K562 (cell line): ENCODE results near the gene VPS33A. TPM values are rescaled to one million over a fixed set of nuclear protein-coding genes. Genes with fewer than 3 reads are reported as not detected.
A peak's percentile ranks its signal among the peaks of the same experiment; 100 is the strongest.

Source experiments
- BRD9 ChIP-seq: fragments of 450-650 bp; IDR thresholded peaks from 2 replicates; pipeline ENCODE4 v1.6.1; 2018; ENCODE audit warnings: low read depth; ENCODE audit not compliant: partially characterized antibody
- CHD4 ChIP-seq: fragments of 200-600 bp; sonication (generic); IDR thresholded peaks from 3 replicates; pipeline ENCODE4 v1.6.1; 2012; ENCODE audit warnings: low read depth, mild to moderate bottlenecking, mixed read lengths, low read length, inconsistent platforms; ENCODE audit not compliant: insufficient read depth, insufficient replicate concordance, poor library complexity, severe bottlenecking
- ETS2 ChIP-seq: IDR thresholded peaks from 2 replicates; pipeline ENCODE4 v1.6.1; 2016; ENCODE audit warnings: borderline replicate concordance, missing genetic modification characterization, mild to moderate bottlenecking, moderate library complexity, missing compliant biosample characterization; ENCODE audit not compliant: poor library complexity, severe bottlenecking
- JUND ChIP-seq, 2 experiments: IDR thresholded peaks; 2 replicates in 1 of 2; 3 replicates in 1 of 2; pipeline ENCODE4 v1.6.1; 2011; ENCODE audit warnings: borderline replicate concordance in 2 of 2, low read depth in 2 of 2, low read length in 2 of 2, improper control_type of control experiment in 1 of 2, missing biosample characterization in 1 of 2, missing genetic modification characterization in 1 of 2, missing genetic modification reagents in 1 of 2
- LCOR ChIP-seq: sonication (generic); formaldehyde crosslinking; IDR thresholded peaks from 2 replicates; pipeline ENCODE4 v1.8.0; 2022; ENCODE audit warnings: mild to moderate bottlenecking, missing genetic modification reagents
- RFX1 ChIP-seq: fragments of 450-650 bp; IDR thresholded peaks from 2 replicates; pipeline ENCODE4 v1.6.1; 2016; ENCODE audit warnings: mild to moderate bottlenecking, moderate library complexity
- SMAD3 ChIP-seq: fragments of 450-650 bp; formaldehyde crosslinking; conservative IDR thresholded peaks from 2 replicates; pipeline ENCODE4 v1.4.0; 2020; ENCODE audit warnings: mild to moderate bottlenecking
- ZNF121 ChIP-seq: sonication (generic); formaldehyde crosslinking; conservative IDR thresholded peaks from 2 replicates; pipeline ENCODE4 v1.8.0; 2022; ENCODE audit warnings: missing genetic modification reagents
- ZNF445 ChIP-seq: fragments of 250-450 bp; sonication (Bioruptor Pico); IDR thresholded peaks from 2 replicates; pipeline ENCODE4 v1.4.0; 2020; ENCODE audit warnings: low read depth, mild to moderate bottlenecking, moderate library complexity
- polyA plus RNA-seq, 8 experiments: library from polyadenylated mRNA; depleted of rRNA in 4 of 8; stranded (reverse) in 5 of 8; unstranded in 3 of 8; fragments of >200 nt; fragmentation: Nextera tagmentation in 2 of 8; fragmentation: Illumina TruSeq in 1 of 8; extraction: Ambion mirVana in 2 of 8; extraction: Trizol in 1 of 8; gene quantifications; 2 replicates each; pipeline versions ENCODE4 v1.2.1 to v1.2.3, GENCODE V29; 2011 to 2014; ENCODE audit warnings: inconsistent platforms in 1 of 8, missing spikeins in 1 of 8
- total RNA-seq, 7 experiments: library from RNA; depleted of rRNA in 6 of 7; stranded (reverse); fragments of >200 nt in 6 of 7; fragmentation: Illumina TruSeq in 2 of 7; extraction: Trizol in 2 of 7; gene quantifications; 2 replicates each; pipeline versions ENCODE4 v1.2.1 to v1.2.3, GENCODE V29; 2011 to 2021; ENCODE audit warnings: low replicate concordance in 1 of 7
- TF ChIP-seq, protein P1 (sequence below): fragments of 150-350 bp; conservative IDR thresholded peaks from 2 replicates; pipeline ENCODE4 v1.6.1; 2014; ENCODE audit warnings: low read length
- TF ChIP-seq, protein P2 (sequence below): sonication (generic); formaldehyde crosslinking; IDR thresholded peaks from 2 replicates; pipeline ENCODE4 v1.8.0; 2022; ENCODE audit warnings: missing genetic modification reagents, mild to moderate bottlenecking, borderline replicate concordance
- TF ChIP-seq, protein P3 (sequence below): fragments of 450-650 bp; formaldehyde crosslinking; IDR thresholded peaks from 2 replicates; pipeline ENCODE4 v1.4.0; 2020; ENCODE audit warnings: mild to moderate bottlenecking, mixed read lengths
- TF ChIP-seq, protein P4 (sequence below): fragments of 250-450 bp; sonication (Bioruptor Pico); IDR thresholded peaks from 2 replicates; pipeline ENCODE4 v1.4.0; 2020

The VPS33A gene
- total and polyA plus RNA-seq, 9 of the 15 experiments (the other 6 are each of a cell fraction or from before 2014, with no cell fraction given): 10.6 to 34.3 (median 25.3) TPM

DNA sequence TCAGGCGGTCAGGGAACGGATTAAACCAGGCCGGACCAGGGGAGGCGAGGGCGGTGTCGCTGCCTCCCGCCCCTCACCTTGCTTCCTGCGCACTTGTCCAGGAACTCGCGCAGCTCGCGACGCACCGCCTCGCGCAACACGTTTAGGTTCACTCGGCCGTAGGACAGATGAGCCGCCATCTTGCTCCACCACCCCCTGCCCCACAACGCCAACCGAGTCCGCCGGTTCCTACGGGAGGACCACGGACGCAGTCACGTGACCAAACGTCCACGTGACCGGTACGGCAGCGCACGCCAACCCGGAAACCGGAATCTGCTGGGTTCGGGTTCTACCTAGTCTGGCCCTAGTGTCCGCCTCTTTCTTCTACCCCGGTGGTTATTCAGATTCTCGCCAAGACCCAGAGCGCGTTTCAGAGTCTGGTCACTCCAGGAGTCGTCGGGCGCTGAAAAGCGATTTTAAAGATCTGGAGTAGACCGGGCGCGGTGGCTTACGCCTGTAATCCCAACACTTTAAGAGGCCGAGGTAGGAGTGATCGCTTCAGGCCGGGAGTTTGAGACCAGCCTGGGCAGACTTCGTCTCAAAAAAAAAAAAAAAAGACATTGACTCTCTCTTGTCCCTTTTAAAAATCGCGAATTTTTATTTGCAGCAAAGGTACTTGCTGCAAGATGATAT is at the start of gene VPS33A (continued):
- TF ChIP-seq, protein P1, sequence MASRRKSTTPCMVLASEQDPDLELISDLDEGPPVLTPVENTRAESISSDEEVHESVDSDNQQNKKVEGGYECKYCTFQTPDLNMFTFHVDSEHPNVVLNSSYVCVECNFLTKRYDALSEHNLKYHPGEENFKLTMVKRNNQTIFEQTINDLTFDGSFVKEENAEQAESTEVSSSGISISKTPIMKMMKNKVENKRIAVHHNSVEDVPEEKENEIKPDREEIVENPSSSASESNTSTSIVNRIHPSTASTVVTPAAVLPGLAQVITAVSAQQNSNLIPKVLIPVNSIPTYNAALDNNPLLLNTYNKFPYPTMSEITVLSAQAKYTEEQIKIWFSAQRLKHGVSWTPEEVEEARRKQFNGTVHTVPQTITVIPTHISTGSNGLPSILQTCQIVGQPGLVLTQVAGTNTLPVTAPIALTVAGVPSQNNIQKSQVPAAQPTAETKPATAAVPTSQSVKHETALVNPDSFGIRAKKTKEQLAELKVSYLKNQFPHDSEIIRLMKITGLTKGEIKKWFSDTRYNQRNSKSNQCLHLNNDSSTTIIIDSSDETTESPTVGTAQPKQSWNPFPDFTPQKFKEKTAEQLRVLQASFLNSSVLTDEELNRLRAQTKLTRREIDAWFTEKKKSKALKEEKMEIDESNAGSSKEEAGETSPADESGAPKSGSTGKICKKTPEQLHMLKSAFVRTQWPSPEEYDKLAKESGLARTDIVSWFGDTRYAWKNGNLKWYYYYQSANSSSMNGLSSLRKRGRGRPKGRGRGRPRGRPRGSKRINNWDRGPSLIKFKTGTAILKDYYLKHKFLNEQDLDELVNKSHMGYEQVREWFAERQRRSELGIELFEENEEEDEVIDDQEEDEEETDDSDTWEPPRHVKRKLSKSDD: no peak
- TF ChIP-seq, protein P2, sequence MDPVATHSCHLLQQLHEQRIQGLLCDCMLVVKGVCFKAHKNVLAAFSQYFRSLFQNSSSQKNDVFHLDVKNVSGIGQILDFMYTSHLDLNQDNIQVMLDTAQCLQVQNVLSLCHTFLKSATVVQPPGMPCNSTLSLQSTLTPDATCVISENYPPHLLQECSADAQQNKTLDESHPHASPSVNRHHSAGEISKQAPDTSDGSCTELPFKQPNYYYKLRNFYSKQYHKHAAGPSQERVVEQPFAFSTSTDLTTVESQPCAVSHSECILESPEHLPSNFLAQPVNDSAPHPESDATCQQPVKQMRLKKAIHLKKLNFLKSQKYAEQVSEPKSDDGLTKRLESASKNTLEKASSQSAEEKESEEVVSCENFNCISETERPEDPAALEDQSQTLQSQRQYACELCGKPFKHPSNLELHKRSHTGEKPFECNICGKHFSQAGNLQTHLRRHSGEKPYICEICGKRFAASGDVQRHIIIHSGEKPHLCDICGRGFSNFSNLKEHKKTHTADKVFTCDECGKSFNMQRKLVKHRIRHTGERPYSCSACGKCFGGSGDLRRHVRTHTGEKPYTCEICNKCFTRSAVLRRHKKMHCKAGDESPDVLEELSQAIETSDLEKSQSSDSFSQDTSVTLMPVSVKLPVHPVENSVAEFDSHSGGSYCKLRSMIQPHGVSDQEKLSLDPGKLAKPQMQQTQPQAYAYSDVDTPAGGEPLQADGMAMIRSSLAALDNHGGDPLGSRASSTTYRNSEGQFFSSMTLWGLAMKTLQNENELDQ (CRISPR knock-in tag): no peak
- TF ChIP-seq ETS2 (tag): no peak
- no peak for TF ChIP-seq CHD4
- TF ChIP-seq, protein P3, sequence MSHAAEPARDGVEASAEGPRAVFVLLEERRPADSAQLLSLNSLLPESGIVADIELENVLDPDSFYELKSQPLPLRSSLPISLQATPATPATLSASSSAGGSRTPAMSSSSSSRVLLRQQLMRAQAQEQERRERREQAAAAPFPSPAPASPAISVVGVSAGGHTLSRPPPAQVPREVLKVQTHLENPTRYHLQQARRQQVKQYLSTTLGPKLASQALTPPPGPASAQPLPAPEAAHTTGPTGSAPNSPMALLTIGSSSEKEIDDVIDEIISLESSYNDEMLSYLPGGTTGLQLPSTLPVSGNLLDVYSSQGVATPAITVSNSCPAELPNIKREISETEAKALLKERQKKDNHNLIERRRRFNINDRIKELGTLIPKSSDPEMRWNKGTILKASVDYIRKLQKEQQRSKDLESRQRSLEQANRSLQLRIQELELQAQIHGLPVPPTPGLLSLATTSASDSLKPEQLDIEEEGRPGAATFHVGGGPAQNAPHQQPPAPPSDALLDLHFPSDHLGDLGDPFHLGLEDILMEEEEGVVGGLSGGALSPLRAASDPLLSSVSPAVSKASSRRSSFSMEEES (CRISPR knock-in tag): peak; percentile 100
- TF ChIP-seq LCOR: 0 out of 2 replicates have a peak, but pooled peaks have one; percentile 1
- no peak for TF ChIP-seq RFX1
- TF ChIP-seq, protein P4, sequence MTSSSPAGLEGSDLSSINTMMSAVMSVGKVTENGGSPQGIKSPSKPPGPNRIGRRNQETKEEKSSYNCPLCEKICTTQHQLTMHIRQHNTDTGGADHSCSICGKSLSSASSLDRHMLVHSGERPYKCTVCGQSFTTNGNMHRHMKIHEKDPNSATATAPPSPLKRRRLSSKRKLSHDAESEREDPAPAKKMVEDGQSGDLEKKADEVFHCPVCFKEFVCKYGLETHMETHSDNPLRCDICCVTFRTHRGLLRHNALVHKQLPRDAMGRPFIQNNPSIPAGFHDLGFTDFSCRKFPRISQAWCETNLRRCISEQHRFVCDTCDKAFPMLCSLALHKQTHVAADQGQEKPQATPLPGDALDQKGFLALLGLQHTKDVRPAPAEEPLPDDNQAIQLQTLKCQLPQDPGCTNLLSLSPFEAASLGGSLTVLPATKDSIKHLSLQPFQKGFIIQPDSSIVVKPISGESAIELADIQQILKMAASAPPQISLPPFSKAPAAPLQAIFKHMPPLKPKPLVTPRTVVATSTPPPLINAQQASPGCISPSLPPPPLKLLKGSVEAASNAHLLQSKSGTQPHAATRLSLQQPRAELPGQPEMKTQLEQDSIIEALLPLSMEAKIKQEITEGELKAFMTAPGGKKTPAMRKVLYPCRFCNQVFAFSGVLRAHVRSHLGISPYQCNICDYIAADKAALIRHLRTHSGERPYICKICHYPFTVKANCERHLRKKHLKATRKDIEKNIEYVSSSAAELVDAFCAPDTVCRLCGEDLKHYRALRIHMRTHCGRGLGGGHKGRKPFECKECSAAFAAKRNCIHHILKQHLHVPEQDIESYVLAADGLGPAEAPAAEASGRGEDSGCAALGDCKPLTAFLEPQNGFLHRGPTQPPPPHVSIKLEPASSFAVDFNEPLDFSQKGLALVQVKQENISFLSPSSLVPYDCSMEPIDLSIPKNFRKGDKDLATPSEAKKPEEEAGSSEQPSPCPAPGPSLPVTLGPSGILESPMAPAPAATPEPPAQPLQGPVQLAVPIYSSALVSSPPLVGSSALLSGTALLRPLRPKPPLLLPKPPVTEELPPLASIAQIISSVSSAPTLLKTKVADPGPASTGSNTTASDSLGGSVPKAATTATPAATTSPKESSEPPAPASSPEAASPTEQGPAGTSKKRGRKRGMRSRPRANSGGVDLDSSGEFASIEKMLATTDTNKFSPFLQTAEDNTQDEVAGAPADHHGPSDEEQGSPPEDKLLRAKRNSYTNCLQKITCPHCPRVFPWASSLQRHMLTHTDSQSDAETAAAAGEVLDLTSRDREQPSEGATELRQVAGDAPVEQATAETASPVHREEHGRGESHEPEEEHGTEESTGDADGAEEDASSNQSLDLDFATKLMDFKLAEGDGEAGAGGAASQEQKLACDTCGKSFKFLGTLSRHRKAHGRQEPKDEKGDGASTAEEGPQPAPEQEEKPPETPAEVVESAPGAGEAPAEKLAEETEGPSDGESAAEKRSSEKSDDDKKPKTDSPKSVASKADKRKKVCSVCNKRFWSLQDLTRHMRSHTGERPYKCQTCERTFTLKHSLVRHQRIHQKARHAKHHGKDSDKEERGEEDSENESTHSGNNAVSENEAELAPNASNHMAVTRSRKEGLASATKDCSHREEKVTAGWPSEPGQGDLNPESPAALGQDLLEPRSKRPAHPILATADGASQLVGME (CRISPR knock-in tag): peak; percentile 57; the same call in 1 of the 2 replicates
- TF ChIP-seq BRD9: peak; percentile 26
- TF ChIP-seq SMAD3 (CRISPR knock-in tag): 0 out of 2 replicates have a peak, but pooled peaks have one; percentile 58
- no peak for TF ChIP-seq ZNF121 (CRISPR knock-in tag)
- TF ChIP-seq JUND (IDR thresholded peaks at IDR 0.05; ENCODE audit: borderline replicate concordance, low read depth, low read length): peak; percentile 47
- peak; percentile 14; the same call in 1 of the 3 replicates for TF ChIP-seq JUND (tag; IDR thresholded peaks at IDR 0.05; ENCODE audit: borderline replicate concordance, low read depth, low read length)
- TF ChIP-seq ZNF445 (CRISPR knock-in tag): no peak
